ACC112 (cell line): Measurements from ENCODE around the gene IGFBP3.

Source experiments
- H2AFZ ChIP-seq: fragments of 200-600 bp; sonication (generic); one replicate; pipeline ENCODE4 v1.6.0; 2017; ENCODE audit warnings: antibody characterized with exemption, low read length; ENCODE audit not compliant: unreplicated experiment
- H3K27ac ChIP-seq: fragments of 200-600 bp; sonication (generic); 2 replicates; pipeline ENCODE4 v1.5.1; 2014; ENCODE audit warnings: low read depth, mild to moderate bottlenecking, antibody characterized with exemption, low read length, moderate library complexity
- H3K27me3 ChIP-seq: fragments of 200-600 bp; sonication (generic); 2 replicates; pipeline ENCODE4 v1.6.1; 2014; ENCODE audit warnings: mild to moderate bottlenecking, antibody characterized with exemption, low read length, moderate library complexity, mixed read lengths; ENCODE audit not compliant: insufficient read depth
- H3K36me3 ChIP-seq: fragments of 200-600 bp; sonication (generic); 2 replicates; pipeline ENCODE4 v1.6.1; 2016; ENCODE audit warnings: mild to moderate bottlenecking, antibody characterized with exemption, low read length, moderate library complexity, mixed read lengths; ENCODE audit not compliant: insufficient read depth
- H3K4me1 ChIP-seq: fragments of 200-600 bp; sonication (generic); one replicate; pipeline ENCODE4 v1.6.1; 2016; ENCODE audit warnings: low read length, mixed read lengths; ENCODE audit not compliant: insufficient read depth, unreplicated experiment, control insufficient read depth
- H3K4me3 ChIP-seq: fragments of 200-600 bp; sonication (generic); 2 replicates; pipeline ENCODE4 v1.5.1; 2014; ENCODE audit warnings: mild to moderate bottlenecking, low read depth, low read length
- H3K79me2 ChIP-seq: fragments of 200-600 bp; sonication (generic); one replicate; pipeline ENCODE4 v1.6.0; 2016; ENCODE audit warnings: low read length; ENCODE audit not compliant: control insufficient read depth, unreplicated experiment, insufficient read depth

Gene IGFBP3

DNA sequence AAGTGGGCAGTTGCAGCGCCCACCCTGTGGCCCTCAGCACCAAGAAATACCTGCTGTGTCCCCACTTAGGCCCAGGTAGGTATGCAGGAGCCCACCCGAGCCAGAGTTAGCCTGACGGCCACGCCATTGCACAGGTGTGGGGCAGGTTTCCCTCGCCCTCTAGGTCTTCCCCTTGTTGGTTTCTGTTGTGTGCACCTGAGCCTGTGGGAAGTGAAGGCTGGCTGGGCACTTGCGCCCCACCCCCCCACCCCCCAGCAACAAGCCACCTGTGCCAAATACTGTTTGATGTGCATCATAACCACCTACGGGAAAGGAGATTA, 48.1 kb downstream of the IGFBP3 start, which contains the start of gene CCDC201:
Gene CCDC201 (minus strand): TSS at position 48 of the 320 bp plus-strand sequence. CDS start 75 bp downstream, outside the sequence.
- Histone ChIP-seq H3K27me3 (no peaks in the 10 kb centered on the region), H3K4me1 (peaks cover 21% of the 10 kb centered on the region), H3K36me3 (no peaks in the 10 kb centered on the region), H3K27ac (no peak within 1 kb of the TSS), H3K79me2 (no peaks in the 10 kb centered on the region), H3K4me3 (no peak within 1 kb of the TSS), H2AFZ (no peak within 1 kb of the TSS)

DNA sequence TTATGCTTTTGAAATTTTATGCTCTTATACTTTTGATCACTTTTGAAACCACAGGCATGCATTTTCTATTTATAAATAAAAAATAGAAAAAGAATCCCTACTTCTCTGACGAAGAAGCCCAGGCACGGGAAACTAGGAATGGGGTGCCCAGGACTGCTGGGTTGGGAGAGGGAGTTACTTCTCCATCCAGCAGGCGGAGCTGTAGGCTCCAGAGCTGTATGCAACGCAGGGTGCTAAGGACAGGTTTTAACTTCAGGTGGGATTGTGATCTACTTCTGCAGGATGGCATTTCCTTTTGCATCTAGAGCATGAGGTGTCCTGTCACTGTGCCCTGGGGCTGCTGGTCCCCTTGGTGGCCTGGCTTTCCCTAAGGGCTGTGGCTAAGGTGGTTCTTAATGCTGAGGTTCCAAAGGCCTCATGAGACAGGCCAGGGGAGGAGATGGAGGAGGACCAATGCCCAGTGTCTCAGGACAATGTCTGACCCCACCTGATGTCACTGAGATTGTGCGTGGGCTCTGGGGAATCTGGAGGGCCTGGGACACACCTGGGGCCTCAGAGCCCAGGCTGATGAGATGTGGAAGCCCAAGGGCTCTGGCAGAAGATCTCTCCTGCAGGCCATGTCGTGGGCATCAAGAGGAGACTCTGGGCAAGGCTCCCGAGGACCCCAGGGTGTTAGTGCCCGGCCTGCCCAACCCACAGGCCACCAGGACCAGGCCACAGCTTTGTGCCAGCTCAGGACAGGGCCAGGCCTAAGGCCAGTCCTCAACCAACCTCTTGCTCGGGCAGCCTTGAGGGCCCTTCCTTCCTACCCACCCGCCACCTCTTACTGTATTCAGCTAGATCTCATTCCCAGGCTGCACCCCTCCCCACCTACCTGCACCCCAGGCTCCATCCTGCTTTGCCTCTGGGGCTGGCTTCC, 48.7 kb downstream of the IGFBP3 start:
- no peak overlapping the region for H3K4me3 ChIP-seq
- H2AFZ ChIP-seq = no peak overlapping the region
- peaks cover 21% of the 10 kb centered on the region for H3K4me1 ChIP-seq
- H3K36me3 ChIP-seq = no peaks in the 10 kb centered on the region
- H3K79me2 ChIP-seq = no peaks in the 10 kb centered on the region
- no peak overlapping the region for H3K27ac ChIP-seq
- H3K27me3 ChIP-seq = no peaks in the 10 kb centered on the region

DNA sequence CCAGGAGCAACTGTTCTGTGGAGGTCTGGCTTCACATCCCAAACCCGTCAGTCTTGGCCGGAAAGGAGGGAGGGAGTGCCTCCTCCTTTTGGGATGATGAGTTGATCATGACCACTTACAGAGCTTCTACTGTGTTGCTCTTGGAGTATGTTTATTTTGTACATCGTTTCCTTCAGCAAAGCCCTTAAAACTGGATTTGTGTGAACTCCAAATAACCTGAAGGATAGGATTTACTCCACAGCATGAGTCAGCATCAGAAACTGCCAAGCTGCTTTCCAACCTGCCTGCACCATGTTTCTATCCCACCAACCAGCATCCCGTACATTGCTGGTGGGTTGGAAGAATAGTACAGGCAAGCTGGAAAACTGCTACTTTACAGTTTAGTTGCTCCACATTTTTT, 51.6 kb downstream of the IGFBP3 start:
- Histone ChIP-seq H3K36me3 (no peaks in the 10 kb centered on the region), H3K79me2 (no peaks in the 10 kb centered on the region), H2AFZ (no peak overlapping the region), H3K4me1 (peaks cover 5% of the 10 kb centered on the region), H3K27me3 (no peaks in the 10 kb centered on the region), H3K4me3 (no peak overlapping the region), H3K27ac (no peak overlapping the region)

DNA sequence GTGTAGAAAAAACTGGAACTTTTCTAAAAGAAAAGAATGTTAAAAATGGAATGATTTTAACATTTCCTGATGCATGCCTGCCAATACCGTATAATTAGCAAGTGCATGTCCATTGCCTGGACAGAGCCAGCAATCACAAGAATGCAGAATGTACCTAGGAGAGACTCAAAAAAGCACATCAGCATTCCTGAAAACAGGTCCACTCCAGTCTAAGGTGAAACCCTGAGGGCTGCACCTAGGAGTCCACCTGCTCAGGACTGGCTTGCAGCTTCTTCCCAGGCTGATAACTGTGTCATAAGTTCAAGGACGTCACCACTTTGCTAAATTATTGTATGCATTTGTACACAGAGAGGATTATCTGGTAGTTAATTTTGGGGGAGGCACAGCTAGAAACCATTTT, 53.6 kb downstream of the IGFBP3 start:
- no peak overlapping the region for H2AFZ ChIP-seq
- no peaks in the 10 kb centered on the region for H3K36me3 ChIP-seq
- no peaks in the 10 kb centered on the region for H3K4me1 ChIP-seq
- H3K79me2 ChIP-seq = no peaks in the 10 kb centered on the region
- no peak overlapping the region for H3K27ac ChIP-seq
- no peaks in the 10 kb centered on the region for H3K27me3 ChIP-seq
- no peak overlapping the region for H3K4me3 ChIP-seq

DNA sequence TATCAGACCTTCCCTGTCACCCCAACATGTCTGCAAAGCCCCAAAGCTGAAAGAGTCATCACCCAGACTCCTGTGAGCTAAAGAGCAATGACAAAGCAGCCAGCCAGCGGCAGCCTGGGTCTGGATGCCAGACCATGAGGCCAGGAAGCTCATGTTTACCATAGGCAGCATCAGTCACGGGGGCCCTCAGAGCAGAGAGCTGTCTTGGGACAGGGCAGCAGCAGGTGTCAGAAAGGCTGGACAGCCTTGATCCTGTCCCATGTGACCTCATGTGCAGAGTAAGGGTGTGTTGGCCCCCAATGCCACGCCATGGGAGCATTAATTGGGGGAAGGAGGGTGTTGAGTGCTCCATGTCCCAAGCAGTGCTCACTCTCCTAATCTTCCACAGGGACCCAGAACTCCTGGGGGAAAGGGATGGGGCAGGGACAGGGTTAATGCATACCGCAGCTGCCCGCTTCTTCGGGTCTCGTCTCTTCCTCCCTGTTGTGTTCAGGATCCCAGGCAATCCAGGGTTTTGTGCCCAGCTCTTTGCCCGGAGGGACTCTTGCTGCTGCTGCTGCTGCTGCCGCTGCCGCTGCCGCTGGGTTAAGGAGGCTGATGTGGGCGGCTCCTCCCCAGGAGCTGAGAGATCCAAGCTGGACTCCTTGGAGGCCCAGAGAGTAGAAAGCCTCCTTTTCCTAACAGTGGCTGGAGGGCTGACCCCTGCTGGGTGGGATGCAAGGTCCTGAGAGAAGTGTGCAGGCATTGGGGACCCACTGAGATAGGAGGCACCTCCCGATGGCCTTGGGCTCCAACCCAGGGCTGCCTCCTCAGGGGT, 55.3 kb downstream of the IGFBP3 start:
- no peak overlapping the region for H3K27ac ChIP-seq
- no peak overlapping the region for H2AFZ ChIP-seq
- no peak overlapping the region for H3K4me3 ChIP-seq
- no peaks in the 10 kb centered on the region for H3K79me2 ChIP-seq
- H3K36me3 ChIP-seq = no peaks in the 10 kb centered on the region
- no peaks in the 10 kb centered on the region for H3K4me1 ChIP-seq
- H3K27me3 ChIP-seq = 0 out of 2 replicates have a peak, but pooled peaks cover 2% of the 10 kb centered on the region

DNA sequence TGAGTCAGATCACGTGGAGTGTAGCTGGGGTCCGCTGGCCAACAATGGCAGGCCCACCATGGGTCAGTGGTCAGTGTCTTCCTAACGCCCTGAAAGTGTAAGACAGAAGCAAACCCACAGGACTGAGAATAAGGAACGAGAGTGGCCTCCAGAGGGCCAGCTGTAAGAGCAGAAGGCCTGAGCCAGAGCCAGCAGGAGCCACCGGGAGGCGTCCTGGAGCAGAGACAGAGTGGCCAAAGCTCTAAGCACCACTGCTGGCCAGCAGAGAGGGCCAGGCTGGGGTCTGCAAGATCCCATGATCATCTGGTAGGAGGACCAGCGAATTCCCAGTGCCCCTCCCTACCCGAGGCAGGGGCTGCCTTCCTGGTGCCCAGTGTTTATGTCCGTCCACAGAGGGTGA, 57.4 kb downstream of the IGFBP3 start:
- H3K79me2 ChIP-seq = no peaks in the 10 kb centered on the region
- H3K4me3 ChIP-seq = no peak overlapping the region
- no peak overlapping the region for H2AFZ ChIP-seq
- H3K27me3 ChIP-seq = 0 out of 2 replicates have a peak, but pooled peaks cover 4% of the 10 kb centered on the region
- H3K36me3 ChIP-seq = no peaks in the 10 kb centered on the region
- H3K27ac ChIP-seq = no peak overlapping the region
- H3K4me1 ChIP-seq = no peaks in the 10 kb centered on the region
